ENCODE measurements around the gene ALG3. TPM values are rescaled to one million over a fixed set of nuclear protein-coding genes. Genes with fewer than 3 reads are reported as not detected.

ALG3 gene
- total RNA-seq, 4 donors from 2014 or later, result 36.6 to 63.0 (median 59.2) TPM

- H3K27ac ChIP-seq, result no peak overlapping the region
- H3K9me3 ChIP-seq, result no peaks in the 10 kb centered on the region
- no peaks in the 10 kb centered on the region for H3K36me3 ChIP-seq
- no peaks in the 10 kb centered on the region for H3K4me1 ChIP-seq
- no peak overlapping the region for H3K4me3 ChIP-seq
- H3K27me3 ChIP-seq, result peaks cover 4% of the 10 kb centered on the region
- DNase-seq (ENCODE audit: low spot score in 2 of 2), result no peak
- no peak for TF ChIP-seq POLR2AphosphoS5 (IDR thresholded peaks at IDR 0.05)
- no peak for TF ChIP-seq EP300 (IDR thresholded peaks at IDR 0.05)
- TF ChIP-seq CTCF (IDR thresholded peaks at IDR 0.05), result no peak
- no peak for TF ChIP-seq POLR2A (IDR thresholded peaks at IDR 0.05)
Observed at GRCh38 chr3:184200825-184201224, 47.9 kb downstream of the ALG3 start.

GRCh38 chr3:184198509-184198908, 50.3 kb downstream of the ALG3 start:
- no peak overlapping the region for H3K27ac ChIP-seq
- peaks cover 22% of the 10 kb centered on the region for H3K36me3 ChIP-seq
- no peaks in the 10 kb centered on the region for H3K9me3 ChIP-seq
- TF ChIP-seq CTCF (IDR thresholded peaks at IDR 0.05), result no peak
- no peak for TF ChIP-seq POLR2AphosphoS5 (IDR thresholded peaks at IDR 0.05)
- TF ChIP-seq POLR2A (IDR thresholded peaks at IDR 0.05), result no peak
- no peak for TF ChIP-seq EP300 (IDR thresholded peaks at IDR 0.05)
- no peaks in the 10 kb centered on the region for H3K4me1 ChIP-seq
- no peak for DNase-seq (ENCODE audit: low spot score in 2 of 2)
- no peaks in the 10 kb centered on the region for H3K27me3 ChIP-seq
- 94% methylated on average over 8 of the region's 9 CpGs for WGBS
- H3K4me3 ChIP-seq, result no peak overlapping the region

GRCh38 chr3:184196536-184196935, 52.2 kb downstream of the ALG3 start:
- no peaks in the 10 kb centered on the region for H3K9me3 ChIP-seq
- no peak for TF ChIP-seq POLR2AphosphoS5 (IDR thresholded peaks at IDR 0.05)
- no peak for TF ChIP-seq POLR2A (IDR thresholded peaks at IDR 0.05)
- TF ChIP-seq EP300 (IDR thresholded peaks at IDR 0.05), result no peak
- TF ChIP-seq CTCF (IDR thresholded peaks at IDR 0.05), result no peak
- no peak for DNase-seq (ENCODE audit: low spot score in 2 of 2)
- H3K4me1 ChIP-seq, result no peaks in the 10 kb centered on the region
- no peaks in the 10 kb centered on the region for H3K27me3 ChIP-seq
- peaks cover 41% of the 10 kb centered on the region for H3K36me3 ChIP-seq
- no peak overlapping the region for H3K4me3 ChIP-seq
- no peak overlapping the region for H3K27ac ChIP-seq
- WGBS, result 98% methylated on average over 6 of the region's 6 CpGs

GRCh38 chr3:184193991-184194539, 54.7 kb downstream of the ALG3 start:
- Histone ChIP-seq H3K36me3 (peaks cover 65% of the 10 kb centered on the region), H3K27me3 (no peaks in the 10 kb centered on the region), H3K9me3 (no peaks in the 10 kb centered on the region), H3K4me3 (no peak overlapping the region), H3K4me1 (no peaks in the 10 kb centered on the region), H3K27ac (no peak overlapping the region)
- no peak for DNase-seq (ENCODE audit: low spot score in 2 of 2)
- WGBS, result 93% methylated on average over 8 of the region's 9 CpGs
- TF ChIP-seq CTCF (IDR thresholded peaks at IDR 0.05) (no peak), POLR2A (IDR thresholded peaks at IDR 0.05) (no peak), POLR2AphosphoS5 (IDR thresholded peaks at IDR 0.05) (no peak), EP300 (IDR thresholded peaks at IDR 0.05) (no peak)

GRCh38 chr3:184192889-184193288, 55.9 kb downstream of the ALG3 start:
- Histone ChIP-seq H3K36me3 (peaks cover 74% of the 10 kb centered on the region), H3K9me3 (no peaks in the 10 kb centered on the region), H3K27me3 (no peaks in the 10 kb centered on the region), H3K4me3 (no peak overlapping the region), H3K27ac (no peak overlapping the region), H3K4me1 (peaks cover 7% of the 10 kb centered on the region)
- DNase-seq (ENCODE audit: low spot score in 2 of 2), result no peak
- WGBS, result 92% methylated on average over 10 of the region's 10 CpGs
- TF ChIP-seq EP300 (IDR thresholded peaks at IDR 0.05) (no peak), POLR2A (IDR thresholded peaks at IDR 0.05) (no peak), POLR2AphosphoS5 (IDR thresholded peaks at IDR 0.05) (no peak), CTCF (IDR thresholded peaks at IDR 0.05) (no peak)

Other genes starting within 250 kb of the ALG3 start
- gene ABCC5, start 231.1 kb downstream of the ALG3 start, total RNA-seq, result 10 to 100 TPM; 10.5 to 18.3 (median 13.8) TPM
- gene HTR3D, start 217.2 kb downstream of the ALG3 start, total RNA-seq, result not detected
- gene HTR3C, start 195.9 kb downstream of the ALG3 start, total RNA-seq, result not detected
- gene HTR3E, start 151.9 kb downstream of the ALG3 start, total RNA-seq, result 1 to 10 TPM in 1 of 4 donors, not detected in 3; 1.1 TPM
- 10 to 100 TPM; 34.6 to 70.9 (median 46.2) TPM for gene EIF2B5, start 113.6 kb downstream of the ALG3 start, total RNA-seq
- 10 to 100 TPM; 53.6 to 72.7 (median 56.1) TPM for gene DVL3, start 93.6 kb downstream of the ALG3 start, total RNA-seq
- gene AP2M1, start 74.1 kb downstream of the ALG3 start, total RNA-seq, result 100 to 1,000 TPM; 112 to 137 (median 121) TPM
- gene ABCF3, start 62.8 kb downstream of the ALG3 start, total RNA-seq, result 100 to 1,000 TPM in 1 of 4 donors, 10 to 100 TPM in 3; 44.8 to 121 (median 71.1) TPM
- gene VWA5B2, start 19.4 kb downstream of the ALG3 start, total RNA-seq, result under 1 TPM in 1 of 4 donors, not detected in 3; 0.24 TPM
- 10 to 100 TPM in 2 of 4 donors, 1 to 10 TPM in 2; 4.3 to 11.8 (median 10.0) TPM for gene EEF1AKMT4, start 710 bp upstream of the ALG3 start, total RNA-seq
- not detected for gene CAMK2N2, start 12.6 kb upstream of the ALG3 start, total RNA-seq
- gene ECE2, start 27.1 kb upstream of the ALG3 start, total RNA-seq, result not detected
- 100 to 1,000 TPM; 118 to 221 (median 197) TPM for gene PSMD2, start 50.3 kb upstream of the ALG3 start, total RNA-seq
- gene EIF4G1, start 65.6 kb upstream of the ALG3 start, total RNA-seq, result 100 to 1,000 TPM; 382 to 463 (median 418) TPM
- 10 to 100 TPM; 54.4 to 77.9 (median 65.3) TPM for gene FAM131A, start 88.6 kb upstream of the ALG3 start, total RNA-seq
- 1 to 10 TPM; 2.1 to 7.9 (median 3.5) TPM for gene CLCN2, start 112.6 kb upstream of the ALG3 start, total RNA-seq
- 100 to 1,000 TPM in 1 of 4 donors, 10 to 100 TPM in 3; 42.4 to 116 (median 66.2) TPM for gene POLR2H, start 112.7 kb upstream of the ALG3 start, total RNA-seq
- under 1 TPM in 1 of 4 donors, not detected in 3; 0.93 TPM for gene THPO, start 129.2 kb upstream of the ALG3 start, total RNA-seq
- gene CHRD, start 131.1 kb upstream of the ALG3 start, total RNA-seq, result 10 to 100 TPM in 1 of 4 donors, 1 to 10 TPM in 3; 1.1 to 10.1 (median 4.2) TPM

All from suprapubic skin (tissue), 4 donors.